ENCODE results near the gene TSSK3.
"Not testable (repeated sequence)": the region's sequence is repeated elsewhere in the genome, so short reads cannot be mapped to it uniquely, and the experiment has no call there.

TSSK3 gene

DNA sequence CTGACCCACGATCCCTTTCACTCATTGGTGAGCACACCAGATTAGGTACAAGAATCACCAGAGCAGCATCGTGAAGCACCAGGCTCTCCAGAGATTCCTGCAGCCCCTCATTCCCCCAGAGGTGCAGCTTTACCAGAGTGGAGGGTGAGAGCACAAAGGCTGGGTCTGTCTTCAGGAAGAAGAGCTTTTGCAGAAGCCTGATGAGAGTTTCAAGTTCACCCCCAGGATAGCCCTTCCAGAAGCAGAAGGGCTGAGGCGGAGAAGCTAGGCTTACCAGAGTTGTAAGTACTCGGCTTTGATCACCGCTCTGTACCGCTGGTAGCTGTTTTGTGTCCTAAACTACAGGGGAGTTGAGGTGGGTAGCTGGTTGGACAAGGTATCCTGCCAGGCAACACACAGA, 3.1 kb downstream of the TSSK3 start:
- no peak for DNase-seq

DNA sequence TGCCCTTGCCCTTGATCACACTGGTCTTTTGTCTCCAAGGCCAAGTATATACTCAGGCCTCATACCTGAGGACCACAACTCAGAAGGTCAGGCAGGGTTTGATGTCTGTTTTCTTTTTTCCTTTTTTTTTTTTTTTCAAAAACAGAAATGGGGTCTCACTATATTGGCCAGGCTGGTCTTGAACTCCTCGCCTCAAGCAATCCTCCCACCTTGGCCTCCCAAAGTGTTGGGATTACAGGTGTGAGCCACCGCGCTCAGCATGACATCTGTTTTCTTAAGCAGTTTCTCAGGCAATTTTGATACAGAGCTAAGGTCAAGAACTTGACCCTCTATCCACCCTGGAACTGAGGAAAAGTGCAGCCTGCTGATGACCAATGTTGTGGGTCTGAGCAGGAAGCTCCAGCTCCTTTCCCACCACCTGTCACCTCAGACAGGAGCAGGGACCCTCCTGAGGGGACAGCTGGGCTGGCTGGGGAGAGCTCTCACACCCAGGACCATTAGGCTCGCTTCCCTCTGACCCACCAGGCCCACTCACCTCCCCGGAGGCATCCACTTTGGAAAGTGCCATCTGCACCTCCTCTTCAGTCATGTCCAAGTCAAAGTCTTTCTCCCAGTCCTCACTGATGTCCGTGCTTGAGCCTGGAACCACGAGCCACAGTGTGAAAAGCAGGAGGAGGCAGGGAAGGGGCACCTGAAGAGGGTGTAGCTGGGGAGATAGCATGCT, 5.7 kb downstream of the TSSK3 start:
- no peak for DNase-seq

DNA sequence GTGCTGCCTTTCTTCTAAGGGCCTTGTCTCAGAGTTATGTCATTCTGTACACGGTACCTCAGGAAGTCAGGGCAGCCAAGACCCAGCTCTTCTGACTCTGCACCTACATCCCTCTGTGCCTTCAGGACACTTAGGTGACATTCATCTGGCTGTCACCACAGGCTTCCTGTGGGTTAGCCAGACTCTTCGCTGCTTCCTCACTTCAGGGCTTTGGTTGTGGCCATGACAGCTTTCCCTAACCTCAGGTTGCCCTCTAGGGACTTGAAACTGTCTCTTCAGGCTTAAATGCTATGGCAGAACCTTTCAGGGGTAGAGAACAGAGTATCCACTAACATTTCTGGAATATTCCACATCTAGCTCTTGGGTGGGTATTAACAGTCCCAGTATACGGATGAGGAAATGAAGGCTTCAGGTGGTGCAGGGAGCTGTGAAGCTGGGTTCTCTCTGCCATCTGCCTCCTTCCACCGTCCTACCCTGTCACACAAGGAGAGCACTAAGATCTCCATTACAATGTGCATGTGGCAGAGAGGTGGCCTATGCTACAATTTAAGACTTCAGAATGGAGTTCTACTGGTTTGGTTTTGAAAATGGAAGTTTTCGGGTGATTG, 9.9 kb downstream of the TSSK3 start:
- DNase-seq = peak; percentile 64 to 80

DNA sequence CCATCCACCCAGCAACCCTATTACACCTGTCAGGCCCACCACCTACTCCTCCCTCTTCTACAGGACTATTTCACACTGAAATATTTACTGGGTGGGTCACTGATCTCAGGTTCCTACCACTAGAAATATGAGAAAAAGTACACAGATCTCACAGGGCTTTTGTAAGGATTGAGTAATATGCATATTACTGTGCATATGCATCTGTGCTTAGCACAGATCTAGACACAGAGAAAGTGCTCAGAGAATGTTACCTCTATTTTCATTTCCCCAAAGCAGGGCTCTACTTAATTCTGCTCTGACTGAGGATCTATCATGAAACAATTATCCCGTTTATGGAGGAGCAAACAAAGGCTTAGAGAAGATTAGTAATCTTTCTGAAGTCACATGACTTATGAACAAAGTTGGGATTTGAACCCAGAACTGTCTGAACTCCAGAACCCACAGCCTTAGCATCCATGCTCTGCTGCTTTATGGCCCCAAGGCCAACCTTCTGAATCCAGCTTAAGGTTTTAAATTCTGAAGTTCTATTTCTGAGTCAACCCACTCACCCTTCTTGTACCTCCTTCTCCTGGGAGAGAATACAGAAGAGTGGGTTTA, 11.8 kb downstream of the TSSK3 start:
- DNase-seq = no peak

DNA sequence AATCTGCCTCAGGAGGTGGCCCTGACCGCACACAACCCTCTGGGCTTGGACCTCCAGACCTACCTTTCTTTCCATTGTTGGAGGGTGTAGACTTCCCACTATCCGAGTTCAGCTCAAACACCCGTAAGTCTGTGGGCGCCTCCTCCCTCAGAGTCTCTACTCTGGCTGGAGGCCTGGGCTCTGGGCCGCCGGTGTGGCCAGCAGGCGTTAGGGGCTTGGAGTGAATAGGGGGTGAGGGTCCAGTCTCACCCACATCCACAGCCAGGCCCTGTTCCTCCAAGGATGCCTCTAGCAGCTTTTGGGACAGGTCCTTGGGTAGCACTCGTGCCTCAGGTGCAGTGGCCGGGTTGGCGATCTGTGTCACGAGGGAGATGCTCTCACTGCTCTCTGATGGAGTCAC, 13.9 kb downstream of the TSSK3 start:
- DNase-seq = no peak

DNA sequence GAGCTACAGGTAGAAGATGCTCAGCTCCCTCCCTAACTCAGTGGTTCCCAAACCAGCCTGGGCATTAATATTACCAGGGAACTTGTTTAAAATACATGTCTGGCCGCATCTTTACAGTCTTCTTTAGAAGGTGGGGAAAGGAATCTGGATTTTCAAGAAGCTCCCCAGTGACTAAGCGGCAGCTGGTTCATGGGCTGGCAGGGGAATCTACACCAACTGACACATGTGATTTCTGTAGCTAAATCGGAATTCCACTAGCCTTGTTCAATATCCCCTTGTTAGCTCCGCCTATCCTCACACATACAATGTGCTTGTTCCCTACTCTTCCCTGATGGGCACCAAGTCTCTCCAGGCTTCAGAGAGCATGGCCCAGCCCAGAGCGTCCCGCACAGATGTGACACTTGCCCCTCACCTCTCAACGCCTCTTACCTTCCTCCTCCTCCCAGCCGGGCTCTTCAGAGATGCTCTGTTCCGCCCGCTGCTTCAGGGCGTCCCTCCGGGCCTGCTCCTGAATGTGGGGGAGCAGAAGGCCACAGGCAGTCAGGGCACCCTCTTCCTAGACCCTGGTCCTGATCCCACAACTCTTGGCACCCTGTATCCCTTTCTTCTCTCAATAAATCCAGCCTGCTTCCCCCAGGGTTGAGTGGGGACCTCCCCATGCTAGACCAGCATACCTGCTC, 15.3 kb downstream of the TSSK3 start:
- no peak for DNase-seq

DNA sequence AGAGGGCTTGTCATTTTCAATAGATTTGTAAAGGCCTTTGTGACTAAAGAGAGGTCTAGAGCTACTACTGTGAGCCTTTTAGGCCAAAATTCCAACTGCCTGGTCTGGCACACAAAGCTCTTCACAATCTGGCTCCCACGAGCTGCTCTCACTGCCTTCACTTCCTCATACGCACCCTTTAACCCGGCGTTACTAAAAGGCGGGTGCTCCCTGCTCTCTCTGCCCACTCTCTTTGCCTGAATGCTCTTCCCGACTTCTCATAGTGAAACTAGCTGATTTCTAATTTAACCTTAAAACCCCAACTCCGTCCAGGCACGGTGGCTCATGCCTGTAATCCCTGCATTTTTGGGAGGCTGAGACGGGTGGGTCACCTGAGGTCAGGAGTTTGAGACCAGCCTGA, 17.7 kb downstream of the TSSK3 start:
- no peak for DNase-seq

DNA sequence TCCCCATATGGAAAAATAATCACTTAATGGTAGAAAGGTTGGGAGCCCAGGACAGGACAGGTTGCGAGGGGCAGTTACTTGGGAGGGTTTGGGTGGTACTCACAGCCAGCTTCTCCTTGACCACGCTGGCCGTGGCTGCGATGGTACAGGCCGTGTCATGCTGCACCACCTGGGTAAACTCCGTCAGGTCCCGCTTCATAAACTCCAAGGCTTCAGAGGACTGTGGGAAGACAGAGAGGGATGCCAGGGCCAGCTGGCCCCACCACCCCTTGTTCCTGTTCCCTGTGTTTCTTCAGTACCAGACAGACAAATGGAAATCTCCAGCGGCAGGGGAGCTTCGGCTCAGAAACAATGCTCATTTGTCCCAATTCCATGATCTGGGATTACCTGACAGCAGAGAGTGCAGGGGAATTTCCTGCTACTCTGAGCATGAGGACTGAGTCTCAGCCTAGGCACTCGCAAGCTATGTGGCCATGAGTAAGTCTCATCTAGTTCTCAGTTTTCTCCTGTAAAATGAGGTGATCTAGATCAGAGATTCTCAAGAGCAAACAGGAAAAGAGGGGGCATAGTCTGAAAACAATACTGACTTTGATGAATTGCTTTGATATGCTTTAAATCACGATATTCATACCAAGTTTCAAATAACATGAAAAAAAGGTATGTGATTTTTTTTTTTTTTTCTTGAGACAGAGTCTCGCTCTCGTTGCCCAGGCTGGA, 24.5 kb downstream of the TSSK3 start:
- DNase-seq = no peak

DNA sequence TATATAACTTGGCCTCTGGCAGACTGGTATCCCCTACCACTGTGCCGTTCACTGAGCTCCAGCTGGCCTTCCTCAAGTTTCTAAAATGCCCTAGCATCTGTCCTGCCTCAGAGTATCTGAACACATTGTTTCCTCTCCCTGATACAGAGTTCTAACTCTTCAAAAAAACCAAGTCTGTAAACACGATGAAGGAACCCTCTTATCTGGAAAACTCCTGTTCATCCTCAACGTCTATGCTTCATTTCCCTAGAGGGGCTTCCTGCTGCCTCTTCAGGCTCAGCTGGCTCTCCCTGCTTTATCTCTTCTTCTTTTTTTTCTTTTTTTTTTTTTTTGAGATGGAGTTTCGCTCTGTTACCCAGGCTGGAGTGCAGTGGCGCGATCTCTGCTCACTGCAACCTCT, 26.3 kb downstream of the TSSK3 start:
- DNase-seq = no peak

DNA sequence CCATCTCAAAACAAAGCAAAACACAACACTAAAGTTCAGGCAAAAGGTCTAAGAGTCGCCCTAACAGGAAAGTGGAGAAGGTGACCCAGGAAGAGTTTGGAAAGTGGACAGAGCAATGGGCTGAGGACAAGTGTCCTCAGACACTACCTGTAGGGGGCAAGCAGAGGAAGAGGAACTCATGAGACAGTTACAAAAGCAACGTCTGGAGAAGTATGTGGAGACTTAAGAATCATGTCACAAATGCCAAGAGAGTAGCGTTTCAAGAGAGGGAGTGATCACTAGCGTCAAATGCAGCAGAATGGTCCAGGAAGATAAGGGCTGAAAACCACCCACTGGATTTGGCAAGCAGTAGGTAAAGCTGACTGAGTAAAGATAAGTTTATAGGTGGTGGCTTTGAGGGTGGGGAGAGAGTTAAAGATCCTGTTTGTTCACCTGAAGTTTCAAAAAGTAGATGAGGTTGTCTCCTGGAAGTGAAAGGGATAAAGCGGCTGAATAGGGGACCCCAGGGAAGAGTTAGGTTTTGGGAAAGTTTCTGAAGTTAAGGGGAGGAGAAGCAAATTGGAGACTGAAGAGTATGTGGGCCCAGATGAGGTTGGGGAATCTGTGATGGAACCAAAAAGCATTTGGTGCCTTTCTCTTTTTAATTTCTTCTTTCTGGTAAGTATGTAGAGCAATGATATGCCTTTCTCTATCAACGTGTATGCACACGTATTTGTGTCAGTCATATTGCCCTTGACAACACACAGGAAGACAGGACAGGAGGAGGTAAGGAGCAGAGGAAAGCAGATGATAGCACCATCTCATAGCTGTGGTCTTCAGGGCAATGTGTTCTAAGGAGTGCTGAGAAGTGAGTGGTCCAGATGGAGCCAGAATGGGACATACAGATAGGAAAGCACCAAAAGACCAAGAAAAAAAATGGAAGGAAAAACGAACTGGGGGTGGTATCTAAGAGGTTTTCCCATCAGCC, 28.8 kb downstream of the TSSK3 start:
- DNase-seq = no peak

DNA sequence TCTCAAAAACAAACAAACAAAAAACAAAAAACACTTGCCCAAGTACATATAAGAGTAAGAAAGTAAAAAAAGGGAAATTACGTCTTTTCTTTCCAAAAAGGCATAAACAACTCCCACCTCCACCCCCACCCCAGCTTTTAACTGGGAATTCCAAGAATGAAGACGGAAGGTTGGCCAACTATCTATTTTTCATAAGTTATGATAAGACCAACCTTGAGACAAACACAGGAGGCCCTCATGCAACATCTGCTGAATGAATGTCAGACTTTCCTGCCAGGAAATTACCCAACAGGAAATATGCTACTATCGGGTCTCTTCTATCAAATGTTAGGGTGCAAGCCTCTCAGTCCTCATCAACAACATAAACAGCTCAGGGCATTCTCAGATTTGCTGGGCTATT, 30.0 kb downstream of the TSSK3 start:
- DNase-seq = no peak

DNA sequence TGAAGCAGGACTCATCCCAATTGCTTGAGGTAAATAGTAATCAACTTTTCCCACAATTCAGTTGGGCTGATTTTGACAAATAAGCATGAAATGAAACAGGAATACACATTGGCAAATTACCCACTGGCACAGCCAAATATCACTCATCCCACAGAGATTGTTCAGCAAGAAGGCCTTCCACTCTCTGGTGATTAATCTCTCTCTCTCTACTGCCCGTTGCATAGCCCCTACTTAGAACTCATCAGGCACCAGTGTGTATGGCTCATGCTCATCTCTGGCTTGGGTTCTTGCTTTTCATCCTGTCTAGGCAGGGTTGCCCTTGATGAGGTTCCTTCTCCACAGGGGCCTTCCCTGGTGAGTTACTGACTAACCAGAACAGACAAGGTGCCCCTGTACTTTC, 30.8 kb downstream of the TSSK3 start:
- peak in 1 of 2 donors; percentile 18 for DNase-seq

DNA sequence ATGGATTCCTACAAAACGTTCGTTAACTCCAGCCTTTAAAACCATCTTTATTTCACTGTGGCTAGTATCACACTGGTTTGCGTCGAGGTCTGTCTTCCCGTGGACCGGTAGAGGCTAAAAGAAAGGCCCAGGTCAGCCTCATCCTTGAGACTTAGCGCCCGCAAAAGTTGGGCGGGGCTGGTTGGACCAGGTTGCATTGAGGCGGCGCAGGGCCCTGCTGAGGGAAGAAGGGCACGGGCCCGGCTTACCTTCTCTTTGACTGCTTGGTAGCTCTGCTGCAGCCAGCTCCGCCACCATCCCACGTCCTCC, 31.4 kb downstream of the TSSK3 start:
- peak; percentile 25 to 52 for DNase-seq

DNA sequence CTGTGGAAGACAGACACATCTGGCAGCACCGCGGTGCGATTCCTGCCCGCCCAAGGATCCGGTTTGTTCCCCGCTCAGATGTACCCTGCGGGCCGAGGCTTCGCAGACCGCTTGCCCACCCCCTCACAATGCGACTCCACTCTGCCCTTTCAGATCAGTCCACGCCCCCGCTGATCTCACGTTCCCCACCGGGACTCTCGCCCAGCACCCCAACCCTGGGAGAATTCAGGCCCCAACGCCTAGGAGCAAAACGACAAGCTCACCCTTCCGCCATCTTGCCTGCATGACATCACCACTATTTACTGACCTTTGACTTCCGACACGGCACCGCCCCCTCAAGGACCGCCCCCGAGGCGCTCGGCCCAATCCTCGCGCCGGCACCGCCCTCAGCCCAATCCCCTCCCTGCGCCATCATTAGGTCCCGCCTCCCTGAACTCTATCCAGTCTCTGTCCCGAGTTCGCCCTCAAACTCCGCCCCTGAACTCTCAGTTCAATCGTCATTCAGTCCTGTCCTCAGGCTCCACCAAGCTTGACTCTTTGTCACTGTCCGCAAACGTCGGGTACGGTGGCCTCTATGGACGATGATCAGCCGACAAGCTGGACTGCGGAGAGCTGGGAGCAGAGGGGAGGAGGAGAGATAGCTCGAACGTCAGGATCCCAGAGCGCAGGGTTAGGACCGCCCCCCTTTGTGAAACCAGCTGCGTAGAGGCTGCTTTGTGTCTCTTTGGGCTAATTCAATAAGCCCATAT, 32.0 kb downstream of the TSSK3 start, which contains the start of gene BSDC1:
BSDC1 (minus strand) TSS at position 301 of the 749 bp plus-strand sequence; CDS start at position 274, 27 bp downstream.
- DNase-seq = peak; percentile 98 to 99

DNA sequence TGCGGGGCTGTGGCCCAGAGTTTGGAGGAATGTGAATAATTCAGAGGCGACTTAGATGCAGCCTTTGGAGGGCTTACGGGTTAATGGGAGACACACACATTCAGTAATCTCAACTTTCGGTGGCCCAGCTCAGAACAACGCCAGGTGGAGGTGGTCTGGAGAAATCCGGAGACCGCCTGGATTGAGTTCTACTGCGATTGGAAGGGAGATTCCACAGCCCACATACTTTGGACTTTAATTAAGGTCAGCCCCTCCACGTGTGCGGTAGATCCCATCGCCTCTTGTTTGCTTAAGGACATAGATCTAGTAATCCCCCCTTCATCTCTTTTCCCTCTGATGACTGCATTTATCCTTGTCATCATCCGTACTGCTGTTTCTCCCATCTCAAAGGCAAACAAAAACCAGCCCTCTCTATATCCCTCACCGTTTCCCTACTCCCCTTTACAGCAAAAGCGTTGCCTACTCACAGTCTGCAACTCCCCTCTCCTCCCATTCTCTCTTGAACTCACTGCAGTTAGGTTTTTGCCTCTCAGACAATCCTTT, 32.6 kb downstream of the TSSK3 start:
- DNase-seq = no peak

DNA sequence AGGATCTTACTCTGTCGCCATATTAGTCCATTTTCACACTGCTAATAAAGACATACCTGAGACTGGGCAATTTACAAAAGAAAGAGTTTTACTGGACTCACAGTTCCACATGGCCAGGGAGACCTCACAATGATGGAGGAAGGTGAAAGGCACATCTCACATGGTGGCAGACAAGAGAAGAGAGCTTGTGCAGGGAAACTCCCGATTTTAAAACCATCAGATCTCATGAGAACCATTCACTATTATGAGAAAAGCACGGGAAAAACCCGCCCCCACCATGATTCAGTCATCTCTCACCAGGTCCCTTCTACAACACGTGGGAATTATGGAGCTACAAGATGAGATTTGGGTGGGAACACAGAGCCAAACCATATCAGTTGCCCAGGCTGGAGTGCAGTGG, 34.2 kb downstream of the TSSK3 start:
- not testable (repeated sequence) for DNase-seq

DNA sequence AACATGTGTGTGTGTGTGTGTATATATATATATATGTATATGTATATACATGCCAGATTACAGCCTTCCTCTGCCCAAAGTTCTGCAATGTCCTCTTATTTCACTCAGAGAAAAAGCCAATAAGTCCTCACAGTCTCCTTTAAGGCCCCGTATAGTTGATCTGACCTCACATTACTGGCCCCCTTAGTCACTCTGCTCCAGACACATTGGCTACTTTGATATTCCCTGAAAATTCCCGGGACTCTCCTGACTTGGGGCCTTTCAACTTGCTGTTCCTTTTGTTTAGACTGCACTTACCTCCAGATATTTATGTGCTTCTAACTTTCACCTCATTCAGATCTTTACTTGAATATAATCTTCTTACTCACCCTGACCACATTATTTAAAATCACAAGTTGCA, 36.1 kb downstream of the TSSK3 start:
- no peak for DNase-seq

DNA sequence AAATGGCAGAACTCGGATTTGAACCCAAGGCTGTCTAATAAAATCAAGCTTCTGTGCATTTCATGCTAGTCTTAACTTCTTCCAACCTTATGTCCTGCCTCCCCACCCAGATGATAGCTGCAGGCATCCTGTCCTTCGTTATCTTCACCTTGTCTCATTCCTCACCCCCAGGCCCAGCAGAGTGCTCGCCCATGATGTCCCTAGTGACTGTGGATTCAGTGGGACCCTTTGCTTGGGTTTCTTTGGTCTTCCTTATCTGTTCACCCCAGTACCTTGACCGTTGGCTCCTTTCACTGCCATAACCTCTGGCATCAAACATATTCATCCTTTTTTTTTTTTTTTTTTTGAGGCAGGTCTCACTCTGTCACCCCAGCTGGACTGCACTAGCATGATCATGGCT, 37.5 kb downstream of the TSSK3 start:
- no peak for DNase-seq

DNA sequence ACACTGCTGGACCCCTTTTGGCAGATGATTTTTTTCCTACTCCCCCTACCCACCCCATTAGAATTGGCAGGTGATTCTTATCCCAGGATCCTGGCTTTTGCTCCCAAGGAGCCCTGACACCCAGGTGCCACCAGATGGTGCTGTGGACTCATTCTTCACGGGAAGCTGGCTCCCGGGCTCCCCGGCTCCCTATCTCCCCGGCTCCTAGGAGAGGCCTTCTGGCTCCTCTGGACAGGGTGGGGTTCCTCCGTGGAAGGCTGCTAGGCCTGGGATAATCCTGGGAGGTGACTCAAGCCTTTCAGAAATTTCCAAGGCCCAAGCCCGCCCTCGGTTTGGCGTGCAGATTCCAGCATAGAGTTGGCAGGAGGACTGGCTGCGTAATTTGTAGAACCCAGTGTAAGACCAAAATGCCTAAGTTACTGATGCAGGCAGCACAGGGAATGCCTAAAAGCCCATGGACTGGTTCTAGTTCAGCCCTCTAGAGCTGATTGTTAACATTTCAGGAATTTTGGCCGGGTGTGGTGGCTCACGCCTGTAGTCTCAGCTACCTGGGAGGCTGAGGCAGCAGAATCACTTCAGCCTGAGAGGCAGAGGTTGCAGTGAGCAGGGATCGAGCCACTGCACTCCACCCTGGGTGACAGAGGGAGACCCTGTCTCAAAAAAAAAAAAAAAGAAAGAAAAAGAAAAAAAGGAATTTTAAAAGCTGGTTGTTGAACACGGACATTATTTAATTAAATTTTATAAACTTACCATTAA, 38.7 kb downstream of the TSSK3 start:
- DNase-seq = peak; percentile 26 to 57

DNA sequence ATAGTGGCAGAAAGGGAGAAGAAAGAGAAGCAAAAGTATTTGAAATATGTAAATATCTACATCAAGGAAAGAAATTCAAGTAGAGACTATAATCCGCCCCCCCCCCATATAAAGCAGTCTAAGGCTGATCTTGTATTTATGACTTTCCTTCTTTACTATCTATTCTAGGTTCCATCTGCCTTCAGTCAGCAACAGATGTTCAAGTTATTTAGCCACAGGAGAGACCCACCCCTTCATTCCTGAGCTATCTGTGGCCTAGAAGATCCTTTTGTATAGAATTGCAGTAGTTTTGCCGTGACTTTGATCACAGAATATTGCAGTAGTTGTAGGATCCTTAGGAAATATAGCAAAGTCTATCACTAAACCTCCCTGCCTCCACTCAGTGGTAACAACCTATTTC, 42.6 kb downstream of the TSSK3 start:
- no peak for DNase-seq

Data from CD4-positive, alpha-beta T cell treated with Interferon alpha-2 for 1 hour (primary cell).